ENCODE results near the gene SHC1. TPM values are rescaled to one million over a fixed set of nuclear protein-coding genes. Genes with fewer than 3 reads are reported as not detected.
A peak's percentile ranks its signal among the peaks of the same experiment; 100 is the strongest.

Gene SHC1
- total RNA-seq, 6 experiments from 2014 or later = 371 to 461 (median 401) TPM

GRCh38 chr1:155006601-155007101, 36.1 kb upstream of the SHC1 start:
- H3K9me3 Mint-ChIP-seq = no peaks in the 10 kb centered on the region
- DNase-seq = no peak
- H3K27me3 Mint-ChIP-seq (ENCODE audit: insufficient read depth) = no peaks in the 10 kb centered on the region; the same call in 1 of the 2 replicates
- H3K36me3 Mint-ChIP-seq (ENCODE audit: low read depth) = no peaks in the 10 kb centered on the region
- H3K27ac Mint-ChIP-seq = peak overlapping the region; percentile 65; the same call in 1 of the 2 replicates
- peaks cover 21% of the 10 kb centered on the region for H3K4me1 Mint-ChIP-seq (ENCODE audit: low read depth)
- H3K4me3 Mint-ChIP-seq = no peak overlapping the region
- no peak for TF ChIP-seq CTCF (IDR thresholded peaks at IDR 0.05)

GRCh38 chr1:155005076-155006011, 34.8 kb upstream of the SHC1 start:
- H3K36me3 Mint-ChIP-seq (ENCODE audit: low read depth) = no peaks in the 10 kb centered on the region
- DNase-seq = no peak
- H3K4me3 Mint-ChIP-seq = no peak overlapping the region
- no peaks in the 10 kb centered on the region for H3K9me3 Mint-ChIP-seq
- H3K27me3 Mint-ChIP-seq (ENCODE audit: insufficient read depth) = no peaks in the 10 kb centered on the region; the same call in 1 of the 2 replicates
- no peak for TF ChIP-seq CTCF (IDR thresholded peaks at IDR 0.05)
- H3K4me1 Mint-ChIP-seq (ENCODE audit: low read depth) = peaks cover 22% of the 10 kb centered on the region
- H3K27ac Mint-ChIP-seq = peak overlapping the region; percentile 65

- DNase-seq = no peak
- Mint-ChIP-seq H3K4me1 (ENCODE audit: low read depth) (peaks cover 31% of the 10 kb centered on the region), H3K36me3 (ENCODE audit: low read depth) (no peaks in the 10 kb centered on the region), H3K4me3 (peak overlapping the region; percentile 94), H3K27me3 (ENCODE audit: insufficient read depth) (no peaks in the 10 kb centered on the region; the same call in 1 of the 2 replicates), H3K9me3 (no peaks in the 10 kb centered on the region), H3K27ac (peak overlapping the region; percentile 83)
- TF ChIP-seq CTCF (IDR thresholded peaks at IDR 0.05) = no peak
Measured at GRCh38 chr1:155004352-155005075, 34.0 kb upstream of the SHC1 start.

- peak; percentile 33 for DNase-seq
- no peaks in the 10 kb centered on the region; the same call in 1 of the 2 replicates for H3K27me3 Mint-ChIP-seq (ENCODE audit: insufficient read depth)
- H3K4me3 Mint-ChIP-seq = peak overlapping the region; percentile 94
- no peaks in the 10 kb centered on the region for H3K9me3 Mint-ChIP-seq
- no peaks in the 10 kb centered on the region for H3K36me3 Mint-ChIP-seq (ENCODE audit: low read depth)
- no peak; the same call in 1 of the 2 replicates for TF ChIP-seq CTCF (IDR thresholded peaks at IDR 0.05)
- H3K4me1 Mint-ChIP-seq (ENCODE audit: low read depth) = peaks cover 35% of the 10 kb centered on the region
- peak overlapping the region; percentile 83 for H3K27ac Mint-ChIP-seq
Measured at GRCh38 chr1:155003766-155004351, 33.3 kb upstream of the SHC1 start.

GRCh38 chr1:155003227-155003765, 32.7 kb upstream of the SHC1 start:
- H3K4me3 Mint-ChIP-seq = peak overlapping the region; percentile 94
- peak overlapping the region; percentile 83 for H3K27ac Mint-ChIP-seq
- no peaks in the 10 kb centered on the region; the same call in 1 of the 2 replicates for H3K27me3 Mint-ChIP-seq (ENCODE audit: insufficient read depth)
- no peaks in the 10 kb centered on the region for H3K36me3 Mint-ChIP-seq (ENCODE audit: low read depth)
- peaks cover 37% of the 10 kb centered on the region for H3K4me1 Mint-ChIP-seq (ENCODE audit: low read depth)
- no peak for TF ChIP-seq CTCF (IDR thresholded peaks at IDR 0.05)
- DNase-seq = no peak
- no peaks in the 10 kb centered on the region for H3K9me3 Mint-ChIP-seq

Data from HFFc6 (cell line).